Measurements from ENCODE around the gene ATE1. TPM values are rescaled to one million over a fixed set of nuclear protein-coding genes. Genes with fewer than 3 reads are reported as not detected.

ATE1 gene
- total and polyA plus RNA-seq, 12 donors: 4.5 to 57.7 (median 42.5) TPM

DNA sequence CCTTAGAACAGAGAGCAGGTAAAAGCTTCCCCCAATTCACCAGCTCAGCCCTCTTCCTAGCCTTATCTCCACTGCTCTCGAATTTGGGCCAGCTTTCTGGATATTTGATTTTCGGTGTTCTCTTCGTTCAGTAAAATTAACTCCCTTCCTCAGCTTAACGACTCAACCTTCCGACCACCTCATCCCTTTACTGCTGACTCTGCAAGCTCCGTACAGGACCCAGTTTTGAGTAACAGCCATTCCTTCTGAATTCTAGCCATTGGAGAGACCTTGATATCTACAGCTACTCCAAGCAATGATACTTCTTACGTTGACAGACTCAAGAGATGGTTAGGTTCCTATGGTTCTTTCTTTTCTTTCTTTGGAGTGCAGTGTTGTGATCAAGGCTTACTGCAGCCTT lies 65.8 kb downstream of the ATE1 start:
- WGBS, 2 donors: 94 to 96% methylated on average over 7 of the region's 7 CpGs
- Histone ChIP-seq H3K36me3 (peaks cover 0 to 43% (median 8%) of the 10 kb centered on the region in 9 donors), H3K27me3 (no peaks in the 10 kb centered on the region), H3K4me3 (no peak overlapping the region), H3K9me3 (no peaks in the 10 kb centered on the region), H3K4me1 (no peaks in the 10 kb centered on the region), H3K27ac (no peak overlapping the region)
- intact Hi-C loops (cut with DNase I): no loop called here
- DNase-seq: no peak
- TF ChIP-seq, protein P1, sequence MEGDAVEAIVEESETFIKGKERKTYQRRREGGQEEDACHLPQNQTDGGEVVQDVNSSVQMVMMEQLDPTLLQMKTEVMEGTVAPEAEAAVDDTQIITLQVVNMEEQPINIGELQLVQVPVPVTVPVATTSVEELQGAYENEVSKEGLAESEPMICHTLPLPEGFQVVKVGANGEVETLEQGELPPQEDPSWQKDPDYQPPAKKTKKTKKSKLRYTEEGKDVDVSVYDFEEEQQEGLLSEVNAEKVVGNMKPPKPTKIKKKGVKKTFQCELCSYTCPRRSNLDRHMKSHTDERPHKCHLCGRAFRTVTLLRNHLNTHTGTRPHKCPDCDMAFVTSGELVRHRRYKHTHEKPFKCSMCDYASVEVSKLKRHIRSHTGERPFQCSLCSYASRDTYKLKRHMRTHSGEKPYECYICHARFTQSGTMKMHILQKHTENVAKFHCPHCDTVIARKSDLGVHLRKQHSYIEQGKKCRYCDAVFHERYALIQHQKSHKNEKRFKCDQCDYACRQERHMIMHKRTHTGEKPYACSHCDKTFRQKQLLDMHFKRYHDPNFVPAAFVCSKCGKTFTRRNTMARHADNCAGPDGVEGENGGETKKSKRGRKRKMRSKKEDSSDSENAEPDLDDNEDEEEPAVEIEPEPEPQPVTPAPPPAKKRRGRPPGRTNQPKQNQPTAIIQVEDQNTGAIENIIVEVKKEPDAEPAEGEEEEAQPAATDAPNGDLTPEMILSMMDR (IDR thresholded peaks at IDR 0.05): no peak
- no peak for ATAC-seq

DNA sequence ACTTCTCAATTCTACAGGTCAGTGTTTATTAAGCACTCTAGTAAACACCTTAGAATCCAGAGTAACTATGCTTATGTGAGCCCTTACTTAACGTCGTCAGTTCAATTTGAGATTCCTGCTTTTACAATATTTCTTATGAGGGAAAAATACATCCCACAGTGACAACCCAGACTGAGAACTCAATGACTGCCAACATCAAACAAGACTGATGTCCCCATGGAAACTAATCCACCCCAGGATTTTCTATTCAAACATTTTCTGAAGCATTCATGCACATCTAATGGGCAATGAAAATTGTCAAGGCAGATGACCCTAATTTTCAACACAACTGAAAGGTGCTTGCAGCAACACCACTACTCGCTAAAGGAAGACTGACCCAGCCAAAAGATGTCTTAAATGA lies 67.0 kb downstream of the ATE1 start:
- Histone ChIP-seq H3K36me3 (peaks cover 0 to 49% (median 8%) of the 10 kb centered on the region in 9 donors), H3K27ac (no peak overlapping the region), H3K4me1 (no peaks in the 10 kb centered on the region), H3K27me3 (no peaks in the 10 kb centered on the region), H3K9me3 (peaks cover 0 to under 1% (median 0%) of the 10 kb centered on the region in 11 donors), H3K4me3 (no peak overlapping the region)
- intact Hi-C loops (cut with DNase I): no loop called here
- DNase-seq: no peak
- 94 to 97% methylated on average over 3 of the region's 3 CpGs for WGBS, 2 donors
- ATAC-seq: no peak
- TF ChIP-seq, protein P1 (IDR thresholded peaks at IDR 0.05): no peak

DNA sequence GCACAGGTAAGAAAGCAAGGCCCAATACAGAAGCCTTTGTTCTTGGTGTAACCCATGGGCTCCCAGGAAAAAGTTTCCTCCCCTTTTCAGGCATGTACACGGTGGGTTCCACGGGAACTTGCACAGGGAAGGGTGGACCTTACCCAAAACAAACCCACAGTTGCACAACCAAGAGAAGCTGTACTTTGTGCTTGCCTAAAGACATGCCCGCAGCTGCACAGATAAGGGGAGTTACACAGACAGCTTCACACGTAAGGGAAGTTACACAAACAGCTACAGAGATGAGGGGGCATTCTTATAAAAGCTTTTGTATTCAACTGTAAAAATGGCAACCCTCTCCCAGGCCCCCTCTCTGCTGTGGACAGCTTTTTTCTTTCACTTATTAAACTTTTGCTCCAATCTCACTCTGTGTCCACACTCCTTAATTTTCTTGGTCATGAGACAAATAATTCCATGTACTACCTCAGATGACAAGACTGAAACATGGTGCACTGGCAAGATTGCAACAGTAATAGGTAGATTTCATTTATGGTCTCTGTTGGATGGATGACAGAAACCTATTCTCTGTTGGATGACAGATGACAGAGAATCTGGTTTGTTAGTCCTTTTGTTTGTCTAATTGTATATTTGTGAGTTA lies 72.9 kb downstream of the ATE1 start:
- Histone ChIP-seq H3K27me3 (no peaks in the 10 kb centered on the region), H3K4me3 (no peak overlapping the region), H3K36me3 (peaks cover 0 to 71% (median 17%) of the 10 kb centered on the region in 9 donors), H3K4me1 (peaks cover 0 to 5% (median 0%) of the 10 kb centered on the region in 9 donors), H3K27ac (peak overlapping the region in 1 of 10 donors; percentile 0), H3K9me3 (peaks cover 0 to 7% (median 0%) of the 10 kb centered on the region in 11 donors)
- TF ChIP-seq, protein P1 (IDR thresholded peaks at IDR 0.05): no peak
- ATAC-seq (no peak), DNase-seq (no peak)
- intact Hi-C loops (cut with DNase I): no loop called here
- WGBS, 2 donors: 79 to 90% methylated on average over 4 of the region's 4 CpGs

DNA sequence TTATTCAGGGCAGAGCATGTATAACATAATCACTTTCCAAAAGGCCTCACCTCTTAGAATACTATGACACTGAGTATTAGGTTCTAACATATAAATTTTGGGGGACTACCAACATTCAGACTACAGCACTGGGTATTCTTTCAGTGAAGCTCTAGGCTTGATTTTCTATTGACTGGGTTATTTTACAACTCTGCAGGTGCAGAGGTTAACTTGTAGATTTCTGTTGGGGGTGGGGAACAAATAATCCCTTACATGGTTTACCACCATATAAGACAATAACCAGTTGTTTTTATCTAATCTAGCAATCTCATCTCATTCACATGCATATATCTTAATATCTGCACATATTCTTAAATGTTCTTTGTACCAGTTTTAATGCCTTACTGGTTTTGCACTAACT lies 73.9 kb downstream of the ATE1 start:
- Histone ChIP-seq H3K36me3 (peaks cover 0 to 75% (median 26%) of the 10 kb centered on the region in 9 donors), H3K27ac (no peak overlapping the region), H3K4me3 (no peak overlapping the region), H3K4me1 (peaks cover 0 to 5% (median 0%) of the 10 kb centered on the region in 9 donors), H3K27me3 (no peaks in the 10 kb centered on the region), H3K9me3 (peaks cover 0 to 7% (median 0%) of the 10 kb centered on the region in 11 donors)
- no peak for ATAC-seq
- no peak for DNase-seq
- intact Hi-C loops (cut with DNase I): no loop called here
- TF ChIP-seq, protein P1 (IDR thresholded peaks at IDR 0.05): no peak

Data from heart right ventricle (tissue), 16 donors.